GM12878 (cell line): ENCODE results near the gene SP8. TPM values are rescaled to one million over a fixed set of nuclear protein-coding genes. Genes with fewer than 3 reads are reported as not detected.

Source experiments
- ATAC-seq: fragments of 200-7000 bp; cut with Tn5 transposase; 3 replicates; pipeline ENCODE4 v1.9.1; 2020; ENCODE audit warnings: mild to moderate bottlenecking, moderate library complexity
- BruUV-seq: library from RNA; stranded (reverse); fragments of 400-500 nt; replicated peaks from 2 replicates; lab custom pipeline; 2021; lab: Mats Ljungman, UMichigan
- CTCF ChIA-PET: fragments of 300-600 bp; sonication (Branson Sonifier 250); formaldehyde crosslinking; extraction: SDS; loops from one replicate; lab custom pipeline; 2021; ENCODE audit warnings: inconsistent platforms; lab: Yijun Ruan, JAX
- POLR2A ChIA-PET: fragments of 350-600 bp; formaldehyde crosslinking; extraction: SDS; loops from one replicate; lab custom pipeline; 2021; ENCODE audit warnings: inconsistent platforms; lab: Charles Lee
- RAD21 ChIA-PET: fragments of 300-600 bp; sonication (Branson Sonifier 250); formaldehyde crosslinking; loops from one replicate; lab custom pipeline; 2023; ENCODE audit warnings: antibody characterized with exemption; ENCODE audit not compliant: unreplicated experiment; lab: Charles Lee
- SMC1A ChIA-PET: fragments of 300-600 bp; sonication (Branson Sonifier 250); formaldehyde crosslinking; loops from one replicate; lab custom pipeline; 2023; ENCODE audit not compliant: unreplicated experiment, uncharacterized antibody; lab: Charles Lee
- DNase-seq: peaks from one replicate; pipeline ENCODE4 v3.0.0-alpha.2; 2011; ENCODE audit warnings: low read depth, low spot score
- FAIRE-seq: peaks from 3 replicates; lab custom pipeline; 2011; peaks lifted over from hg19 to GRCh38; lab: Jason Lieb, UNC
- H2AFZ ChIP-seq: 2 replicates; pipeline ENCODE4 v1.6.0; 2011; ENCODE audit warnings: low read depth, low read length, control low read depth; ENCODE audit not compliant: control insufficient read depth
- H3K27ac ChIP-seq: 2 replicates; pipeline ENCODE4 v1.5.1; 2011; ENCODE audit warnings: control low read depth; ENCODE audit not compliant: control insufficient read depth, insufficient read depth
- H3K27me3 ChIP-seq, 2 experiments: replicated peaks in 1 of 2; 2 replicates each; pipeline versions ENCODE4 v1.6.0 to v1.6.1; 2011; ENCODE audit warnings: low read length in 1 of 2; ENCODE audit not compliant: control insufficient read depth in 2 of 2, insufficient read depth in 2 of 2
- H3K36me3 ChIP-seq, 2 experiments: 2 replicates each; pipeline ENCODE4 v1.5.1; 2011; ENCODE audit warnings: low read length in 1 of 2; ENCODE audit not compliant: control insufficient read depth in 2 of 2, insufficient read depth in 2 of 2
- H3K4me1 ChIP-seq: 2 replicates; pipeline ENCODE4 v1.6.1; 2011; ENCODE audit warnings: mild to moderate bottlenecking, low read length, moderate library complexity, mixed read lengths; ENCODE audit not compliant: control insufficient read depth, insufficient read depth
- H3K4me2 ChIP-seq: 2 replicates; pipeline ENCODE4 v1.6.0; 2011; ENCODE audit warnings: control low read depth; ENCODE audit not compliant: control insufficient read depth, insufficient read depth
- H3K4me3 ChIP-seq: fragments of 200-600 bp; sonication (generic); 2 replicates; pipeline ENCODE4 v1.5.1; 2016
- H3K79me2 ChIP-seq: 2 replicates; pipeline ENCODE4 v1.6.0; 2011; ENCODE audit warnings: low read length; ENCODE audit not compliant: control insufficient read depth, insufficient read depth
- H3K9ac ChIP-seq: 2 replicates; pipeline ENCODE4 v1.8.0; 2011; ENCODE audit warnings: low read length, control low read depth, mixed read lengths; ENCODE audit not compliant: control insufficient read depth, insufficient read depth
- H3K9me3 ChIP-seq: replicated peaks from 3 replicates; pipeline ENCODE4 v1.5.1; 2011; ENCODE audit warnings: mild to moderate bottlenecking, low read length; ENCODE audit not compliant: control insufficient read depth, insufficient read depth
- H4K20me1 ChIP-seq: 2 replicates; pipeline ENCODE4 v1.6.0; 2011; ENCODE audit not compliant: control insufficient read depth, insufficient read depth
- ATF7 ChIP-seq: fragments of 450-650 bp; IDR thresholded peaks from 2 replicates; pipeline ENCODE4 v1.6.1; 2016; ENCODE audit warnings: low read depth, mild to moderate bottlenecking
- CHD4 ChIP-seq: fragments of 200-600 bp; sonication (generic); IDR thresholded peaks from 2 replicates; pipeline ENCODE4 v1.6.1; 2016; ENCODE audit warnings: mild to moderate bottlenecking
- EZH2 ChIP-seq: IDR thresholded peaks from 2 replicates; pipeline ENCODE4 v1.6.1; 2012; ENCODE audit warnings: low read depth, mild to moderate bottlenecking, control low read depth, inconsistent platforms, low read length, borderline replicate concordance; ENCODE audit not compliant: control insufficient read depth
- FOXM1 ChIP-seq: IDR thresholded peaks from 2 replicates; pipeline ENCODE4 v1.6.1; 2012; ENCODE audit warnings: low read depth, mild to moderate bottlenecking, inconsistent platforms, low read length, moderate library complexity
- PAX5 ChIP-seq: IDR thresholded peaks from 2 replicates; pipeline ENCODE4 v1.6.1; 2011; ENCODE audit warnings: low read depth, low read length, borderline replicate concordance
- POLR2A ChIP-seq: IDR thresholded peaks from 2 replicates; pipeline ENCODE4 v1.6.1; 2011; ENCODE audit warnings: low read depth, mild to moderate bottlenecking, low read length
- SMAD5 ChIP-seq: IDR thresholded peaks from 2 replicates; pipeline ENCODE4 v1.6.1; 2016; ENCODE audit warnings: antibody characterized with exemption, low read depth
- STAT3 ChIP-seq: IDR thresholded peaks from 2 replicates; pipeline ENCODE4 v1.6.1; 2011; ENCODE audit warnings: low read depth, low read length, improper control_type of control experiment
- whole genome bisulfite sequencing: methylation state at CpG from one replicate; pipeline ENCODE4 v1.1.6; 2016; ENCODE audit warnings: low lambda C conversion rate; ENCODE audit not compliant: insufficient replicate concordance, insufficient coverage; ENCODE audit errors: missing lambda C conversion rate; 5-methylcytosine and 5-hydroxymethylcytosine counted together
- in situ Hi-C: fragments of 300-500 bp; cut with MboI; formaldehyde crosslinking; loops from 9 replicates; pipeline ENCODE4 v1.14.3; 2018; ENCODE audit warnings: mixed read lengths
- intact Hi-C: fragments of 100-400 bp; cut with micrococcal nuclease; formaldehyde crosslinking; loops from one replicate; pipeline ENCODE4 v1.14.2; 2022; ENCODE audit not compliant: unreplicated experiment
- polyA plus RNA-seq, 11 experiments: library from polyadenylated mRNA; depleted of rRNA in 4 of 11; unstranded in 6 of 11; stranded (reverse) in 5 of 11; fragments of >200 nt; fragmentation: Nextera tagmentation in 4 of 11; fragmentation: Illumina TruSeq in 1 of 11; extraction: Ambion mirVana in 4 of 11; extraction: Trizol in 1 of 11; gene quantifications; 1 replicate in 1 of 11; 2 replicates in 10 of 11; pipeline versions ENCODE4 v1.2.1 to v1.2.3, GENCODE V29; 2011 to 2016; ENCODE audit warnings: inconsistent platforms in 2 of 11, missing spikeins in 2 of 11, low read depth in 1 of 11
- total RNA-seq, 4 experiments: library from RNA; depleted of rRNA in 3 of 4; stranded (reverse); fragments of >200 nt in 3 of 4; fragmentation: Illumina TruSeq in 1 of 4; extraction: Trizol in 1 of 4; gene quantifications; 2 replicates each; pipeline versions ENCODE4 v1.2.1 to v1.2.3, GENCODE V29; 2013 to 2021

Gene SP8
- total and polyA plus RNA-seq, 10 of the 15 experiments (the other 5 are each of a cell fraction or from before 2014, with no cell fraction given) = not detected

GRCh38 chr7:20804345-20804744 lies 17.7 kb upstream of the SP8 start:
- ChIA-PET CTCF (interaction anchor here (1.1 kb wide), 1 partner anchor 458 kb away, joined by 3 read pairs; no protein-coding TSS in a partner anchor), SMC1A (no interaction called here), RAD21 (no interaction called here), POLR2A (no interaction called here)
- DNase-seq (no peak), ATAC-seq (no peak), FAIRE-seq (no peak)
- Histone ChIP-seq H3K4me2 (no peak overlapping the region), H3K27me3 (peaks cover 0 to 5% of the 10 kb centered on the region in 2 experiments; a peak in 1 of 4 replicates), H3K4me1 (no peaks in the 10 kb centered on the region), H3K79me2 (no peaks in the 10 kb centered on the region), H3K9ac (no peak overlapping the region), H3K27ac (no peak overlapping the region), H3K4me3 (no peak overlapping the region), H2AFZ (no peak overlapping the region), H3K9me3 (no peaks in the 10 kb centered on the region), H4K20me1 (no peaks in the 10 kb centered on the region), H3K36me3 (no peaks in the 10 kb centered on the region)
- whole genome bisulfite sequencing = 97% methylated on average over 3 of the region's 3 CpGs
- TF ChIP-seq EZH2 = no peak
- intact Hi-C loops (no loop called here), in situ Hi-C loops (no loop called here)
- BruUV-seq = no TSS peak

- Histone ChIP-seq H3K9me3 (no peaks in the 10 kb centered on the region; the same call in 1 of the 3 replicates), H3K4me1 (peaks cover 3% of the 10 kb centered on the region), H3K36me3 (no peaks in the 10 kb centered on the region), H3K27ac (no peak overlapping the region), H3K9ac (no peak overlapping the region), H3K4me2 (no peak overlapping the region), H4K20me1 (no peaks in the 10 kb centered on the region), H2AFZ (no peak overlapping the region), H3K27me3 (peaks cover 0 to 25% of the 10 kb centered on the region in 2 experiments; a peak in 3 of 4 replicates), H3K79me2 (no peaks in the 10 kb centered on the region), H3K4me3 (no peak overlapping the region)
- no peak for DNase-seq
- no peak for FAIRE-seq
- no peak for TF ChIP-seq PAX5
- no peak for TF ChIP-seq FOXM1
- no peak for TF ChIP-seq POLR2A
- TF ChIP-seq SMAD5 = no peak
- no peak for TF ChIP-seq STAT3
- no peak for TF ChIP-seq CHD4
- TF ChIP-seq ATF7 = no peak
- ChIA-PET CTCF (no interaction called here), POLR2A (no interaction called here), RAD21 (no interaction called here), SMC1A (no interaction called here)
- in situ Hi-C loops = no loop called here
- intact Hi-C loops = no loop called here
- 21% methylated on average over 5 of the region's 5 CpGs for WGBS
- ATAC-seq = no peak
- BruUV-seq = no TSS peak
Measured at GRCh38 chr7:20799566-20800366, 13.1 kb upstream of the SP8 start.
